ENCODE data around the gene TPCN1.

TPCN1 gene

GRCh38 chr12:113262710-113263109 is 41.4 kb downstream of the TPCN1 start:
- Histone ChIP-seq H3K4me3 (no peak overlapping the region), H3K9me3 (ENCODE audit: low read depth, low read length) (no peaks in the 10 kb centered on the region), H3K9ac (ENCODE audit: insufficient read length) (no peak overlapping the region), H3K27ac (no peak overlapping the region), H3K36me3 (ENCODE audit: insufficient read depth, low read length) (no peaks in the 10 kb centered on the region)
- DNase-seq (ENCODE audit: low read depth, low spot score): no peak
- no peak for TF ChIP-seq POLR2AphosphoS5 (IDR thresholded peaks at IDR 0.05; ENCODE audit: borderline replicate concordance, low read depth, low read length)
- no peak for TF ChIP-seq EZH2 (IDR thresholded peaks at IDR 0.05)
- TF ChIP-seq FOXP2 (optimal IDR thresholded peaks at IDR 0.05; ENCODE audit: control extremely low read depth, extremely low read length, insufficient read depth): no peak

GRCh38 chr12:113263431-113263963 is 42.2 kb downstream of the TPCN1 start:
- Histone ChIP-seq H3K27ac (no peak overlapping the region), H3K4me3 (no peak overlapping the region), H3K9ac (ENCODE audit: insufficient read length) (no peak overlapping the region), H3K36me3 (ENCODE audit: insufficient read depth, low read length) (no peaks in the 10 kb centered on the region), H3K9me3 (ENCODE audit: low read depth, low read length) (no peaks in the 10 kb centered on the region)
- DNase-seq (ENCODE audit: low read depth, low spot score): no peak
- TF ChIP-seq FOXP2 (optimal IDR thresholded peaks at IDR 0.05; ENCODE audit: control extremely low read depth, extremely low read length, insufficient read depth) (no peak), EZH2 (IDR thresholded peaks at IDR 0.05) (no peak), POLR2AphosphoS5 (IDR thresholded peaks at IDR 0.05; ENCODE audit: borderline replicate concordance, low read depth, low read length) (no peak)

- no peaks in the 10 kb centered on the region for H3K9me3 ChIP-seq (ENCODE audit: low read depth, low read length)
- no peak overlapping the region for H3K9ac ChIP-seq (ENCODE audit: insufficient read length)
- H3K27ac ChIP-seq: no peak overlapping the region
- no peak for DNase-seq (ENCODE audit: low read depth, low spot score)
- no peaks in the 10 kb centered on the region for H3K36me3 ChIP-seq (ENCODE audit: insufficient read depth, low read length)
- TF ChIP-seq POLR2AphosphoS5 (IDR thresholded peaks at IDR 0.05; ENCODE audit: borderline replicate concordance, low read depth, low read length): no peak
- no peak for TF ChIP-seq EZH2 (IDR thresholded peaks at IDR 0.05)
- TF ChIP-seq FOXP2 (optimal IDR thresholded peaks at IDR 0.05; ENCODE audit: control extremely low read depth, extremely low read length, insufficient read depth): no peak
- no peak overlapping the region for H3K4me3 ChIP-seq
These were observed 45.0 kb downstream of the TPCN1 start for GRCh38 chr12:113266106-113266895.

GRCh38 chr12:113267621-113268020 is 46.4 kb downstream of the TPCN1 start:
- no peak for DNase-seq (ENCODE audit: low read depth, low spot score)
- Histone ChIP-seq H3K9me3 (ENCODE audit: low read depth, low read length) (no peaks in the 10 kb centered on the region), H3K27ac (no peak overlapping the region), H3K4me3 (no peak overlapping the region), H3K9ac (ENCODE audit: insufficient read length) (no peak overlapping the region), H3K36me3 (ENCODE audit: insufficient read depth, low read length) (no peaks in the 10 kb centered on the region)
- TF ChIP-seq EZH2 (IDR thresholded peaks at IDR 0.05): no peak
- no peak for TF ChIP-seq POLR2AphosphoS5 (IDR thresholded peaks at IDR 0.05; ENCODE audit: borderline replicate concordance, low read depth, low read length)
- TF ChIP-seq FOXP2 (optimal IDR thresholded peaks at IDR 0.05; ENCODE audit: control extremely low read depth, extremely low read length, insufficient read depth): no peak

GRCh38 chr12:113268136-113268535 is 46.9 kb downstream of the TPCN1 start:
- no peak for DNase-seq (ENCODE audit: low read depth, low spot score)
- H3K4me3 ChIP-seq: no peak overlapping the region
- H3K36me3 ChIP-seq (ENCODE audit: insufficient read depth, low read length): no peaks in the 10 kb centered on the region
- H3K9ac ChIP-seq (ENCODE audit: insufficient read length): no peak overlapping the region
- no peaks in the 10 kb centered on the region for H3K9me3 ChIP-seq (ENCODE audit: low read depth, low read length)
- TF ChIP-seq POLR2AphosphoS5 (IDR thresholded peaks at IDR 0.05; ENCODE audit: borderline replicate concordance, low read depth, low read length) (no peak), FOXP2 (optimal IDR thresholded peaks at IDR 0.05; ENCODE audit: control extremely low read depth, extremely low read length, insufficient read depth) (no peak), EZH2 (IDR thresholded peaks at IDR 0.05) (no peak)
- H3K27ac ChIP-seq: no peak overlapping the region

- Histone ChIP-seq H3K36me3 (ENCODE audit: insufficient read depth, low read length) (no peaks in the 10 kb centered on the region), H3K4me3 (no peak overlapping the region), H3K9me3 (ENCODE audit: low read depth, low read length) (no peaks in the 10 kb centered on the region), H3K9ac (ENCODE audit: insufficient read length) (no peak overlapping the region), H3K27ac (no peak overlapping the region)
- TF ChIP-seq FOXP2 (optimal IDR thresholded peaks at IDR 0.05; ENCODE audit: control extremely low read depth, extremely low read length, insufficient read depth) (no peak), POLR2AphosphoS5 (IDR thresholded peaks at IDR 0.05; ENCODE audit: borderline replicate concordance, low read depth, low read length) (no peak), EZH2 (IDR thresholded peaks at IDR 0.05) (no peak)
- DNase-seq (ENCODE audit: low read depth, low spot score): no peak
These were observed 47.4 kb downstream of the TPCN1 start for GRCh38 chr12:113268621-113269020.

- H3K27ac ChIP-seq: no peak overlapping the region
- no peak overlapping the region for H3K9ac ChIP-seq (ENCODE audit: insufficient read length)
- H3K9me3 ChIP-seq (ENCODE audit: low read depth, low read length): no peaks in the 10 kb centered on the region
- TF ChIP-seq POLR2AphosphoS5 (IDR thresholded peaks at IDR 0.05; ENCODE audit: borderline replicate concordance, low read depth, low read length): no peak
- no peak for TF ChIP-seq FOXP2 (optimal IDR thresholded peaks at IDR 0.05; ENCODE audit: control extremely low read depth, extremely low read length, insufficient read depth)
- TF ChIP-seq EZH2 (IDR thresholded peaks at IDR 0.05): no peak
- no peak for DNase-seq (ENCODE audit: low read depth, low spot score)
- H3K4me3 ChIP-seq: no peak overlapping the region
- no peaks in the 10 kb centered on the region for H3K36me3 ChIP-seq (ENCODE audit: insufficient read depth, low read length)
These were observed 48.1 kb downstream of the TPCN1 start for GRCh38 chr12:113269257-113269943.

GRCh38 chr12:113270709-113271009 is 49.4 kb downstream of the TPCN1 start:
- H3K9me3 ChIP-seq (ENCODE audit: low read depth, low read length): no peaks in the 10 kb centered on the region
- no peak for DNase-seq (ENCODE audit: low read depth, low spot score)

More at GRCh38 chr12:113270709-113271009, 49.4 kb downstream of the TPCN1 start:
- TF ChIP-seq FOXP2 (optimal IDR thresholded peaks at IDR 0.05; ENCODE audit: control extremely low read depth, extremely low read length, insufficient read depth): no peak
- no peak for TF ChIP-seq EZH2 (IDR thresholded peaks at IDR 0.05)
- TF ChIP-seq POLR2AphosphoS5 (IDR thresholded peaks at IDR 0.05; ENCODE audit: borderline replicate concordance, low read depth, low read length): no peak
- Histone ChIP-seq H3K36me3 (ENCODE audit: insufficient read depth, low read length) (no peaks in the 10 kb centered on the region), H3K27ac (no peak overlapping the region), H3K4me3 (no peak overlapping the region), H3K9ac (ENCODE audit: insufficient read length) (no peak overlapping the region)
